ENCODE results near the gene HS3ST5. TPM values are rescaled to one million over a fixed set of nuclear protein-coding genes. Genes with fewer than 3 reads are reported as not detected.

The HS3ST5 gene
- total and polyA plus RNA-seq, 2 experiments from 2014 or later = 2.8 to 3.5 TPM

GRCh38 chr6:114292431-114292830 is 50.4 kb downstream of the HS3ST5 start:
- peaks cover 22% of the 10 kb centered on the region for H3K4me1 Mint-ChIP-seq
- DNase-seq (ENCODE audit: low spot score) (no peak), ATAC-seq (no peak)
- H3K4me1 ChIP-seq (ENCODE audit: insufficient read depth) = peaks cover 12% of the 10 kb centered on the region
- H3K36me3 Mint-ChIP-seq (ENCODE audit: low read depth) = peaks cover 12% of the 10 kb centered on the region; the same call in 2 of the 3 replicates
- H3K27ac ChIP-seq (ENCODE audit: low read depth) = no peak overlapping the region
- no peaks in the 10 kb centered on the region; the same call in 1 of the 2 replicates for H3K9me2 ChIP-seq (ENCODE audit: insufficient read depth)
- peaks cover 4% of the 10 kb centered on the region for H3K27me3 Mint-ChIP-seq (ENCODE audit: insufficient read depth, low read depth, poor library complexity)
- TF ChIP-seq REST (IDR thresholded peaks at IDR 0.05; ENCODE audit: unreplicated experiment) (no peak), ZNF114 (CRISPR knock-in tag; IDR thresholded peaks at IDR 0.05) (no peak), STAT1 (IDR thresholded peaks at IDR 0.05; ENCODE audit: unreplicated experiment) (no peak), CTCF (conservative IDR thresholded peaks at IDR 0.05; ENCODE audit: low read depth in 2 of 2) (no peak), JUNB (IDR thresholded peaks at IDR 0.05; ENCODE audit: unreplicated experiment) (no peak), EZH2 (IDR thresholded peaks at IDR 0.05; ENCODE audit: low read depth, unreplicated experiment) (no peak), ETS1 (IDR thresholded peaks at IDR 0.05) (no peak), NANOG (IDR thresholded peaks at IDR 0.05; ENCODE audit: borderline replicate concordance) (no peak), ZNF331 (CRISPR knock-in tag; IDR thresholded peaks at IDR 0.05; ENCODE audit: low read depth) (no peak), EZH2phosphoT487 (IDR thresholded peaks at IDR 0.05; ENCODE audit: unreplicated experiment) (no peak), CREB1 (CRISPR knock-in tag; IDR thresholded peaks at IDR 0.05; ENCODE audit: low read depth) (no peak), POLR2AphosphoS5 (IDR thresholded peaks at IDR 0.05; ENCODE audit: low read depth) (no peak), ZNF462 (CRISPR knock-in tag; IDR thresholded peaks at IDR 0.05) (no peak)
- no peaks in the 10 kb centered on the region for H3K27me3 ChIP-seq (ENCODE audit: insufficient read depth)
- H3K4me3 ChIP-seq = no peak overlapping the region
- no peak overlapping the region for H2AFZ ChIP-seq
- H3F3A ChIP-seq (replicated peaks; ENCODE audit: low read depth) = no peaks in the 10 kb centered on the region
- H3K4me2 ChIP-seq = no peak overlapping the region
- H3K36me3 ChIP-seq (ENCODE audit: insufficient read depth) = no peaks in the 10 kb centered on the region
- peaks cover 7% of the 10 kb centered on the region for H3K79me2 ChIP-seq (replicated peaks; ENCODE audit: insufficient read depth)
- no peak overlapping the region for H3K27ac Mint-ChIP-seq
- H3K4me3 Mint-ChIP-seq = no peak overlapping the region
- H3K9me3 Mint-ChIP-seq = no peaks in the 10 kb centered on the region; the same call in 2 of the 3 replicates
- H4K20me1 ChIP-seq (replicated peaks; ENCODE audit: insufficient read depth) = no peaks in the 10 kb centered on the region

All from GM23338 (cell line).